MM.1S (cell line): Measurements from ENCODE around the gene MRPS9.

Experiments
- CTCF ChIP-seq: fragments of 300-600 bp; sonication (generic); IDR thresholded peaks from 2 replicates; pipeline ENCODE4 v1.5.1; 2016; ENCODE audit warnings: antibody characterized with exemption, low read length, mixed read lengths
- EZH2phosphoT487 ChIP-seq: fragments of 300-600 bp; sonication (generic); IDR thresholded peaks from 2 replicates; pipeline ENCODE4 v1.6.1; 2018; ENCODE audit warnings: antibody characterized with exemption, low read length

DNA sequence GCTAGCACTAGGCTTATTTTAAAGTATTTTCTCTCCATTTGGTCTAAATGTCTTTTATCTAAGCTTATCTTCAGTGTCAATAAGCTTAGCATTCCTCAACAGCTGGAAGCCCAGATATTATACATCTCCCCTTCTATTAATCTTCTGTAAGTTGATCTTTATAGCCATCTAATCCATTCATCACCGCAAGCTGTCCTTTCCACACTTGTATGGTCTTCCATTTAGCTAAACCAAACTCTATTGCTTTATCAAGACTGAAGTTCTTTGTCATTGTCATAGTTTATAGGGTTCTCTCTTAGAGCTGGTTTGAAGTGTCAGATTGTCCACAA lies 102.3 kb downstream of the MRPS9 start:
- no peak for TF ChIP-seq CTCF
- no peak for TF ChIP-seq EZH2phosphoT487
